Ramos (cell line): Measurements from ENCODE around the gene SPDYE16.
"Not testable (repeated sequence)": the region's sequence is repeated elsewhere in the genome, so short reads cannot be mapped to it uniquely, and the experiment has no call there.

Experiments
- in situ Hi-C: fragments of 300-500 bp; cut with MboI; formaldehyde crosslinking; loops from one replicate; pipeline ENCODE4 v1.14.3; 2022; ENCODE audit warnings: low sequenced_read_pairs; ENCODE audit not compliant: unreplicated experiment

The SPDYE16 gene

GRCh38 chr7:76506081-76506440 lies 37.0 kb downstream of the SPDYE16 start:
- in situ Hi-C loops = loop anchor here (10.0 to 25.0 kb wide), 2 partner anchors 81 to 606 kb away; partner anchors contain the start of genes CCDC146 and ZP3

GRCh38 chr7:76505168-76506080 lies 37.7 kb downstream of the SPDYE16 start:
- in situ Hi-C loops = loop anchor here (10.0 to 25.0 kb wide), 2 partner anchors 81 to 607 kb away; partner anchors contain the start of genes CCDC146 and ZP3

- in situ Hi-C loops = loop anchor here (10.0 to 25.0 kb wide), 2 partner anchors 80 to 608 kb away; partner anchors contain the start of genes CCDC146 and ZP3
Observed at GRCh38 chr7:76504351-76505167, 38.5 kb downstream of the SPDYE16 start.

GRCh38 chr7:76503244-76503643 lies 39.9 kb downstream of the SPDYE16 start:
- in situ Hi-C loops = loop anchor here (10.0 to 25.0 kb wide), 2 partner anchors 78 to 609 kb away; partner anchors contain the start of genes CCDC146 and ZP3

- in situ Hi-C loops = loop anchor here (10.0 to 25.0 kb wide), 2 partner anchors 78 to 609 kb away; partner anchors contain the start of genes CCDC146 and ZP3
Observed at GRCh38 chr7:76502836-76503235, 40.3 kb downstream of the SPDYE16 start.

GRCh38 chr7:76502224-76502623 lies 40.9 kb downstream of the SPDYE16 start:
- in situ Hi-C loops = loop anchor here (10.0 to 25.0 kb wide), 2 partner anchors 77 to 610 kb away; partner anchors contain the start of genes CCDC146 and ZP3

GRCh38 chr7:76499924-76500241 lies 43.2 kb downstream of the SPDYE16 start:
- in situ Hi-C loops = loop anchor here (10.0 to 25.0 kb wide), 2 partner anchors 75 to 612 kb away; partner anchors contain the start of genes CCDC146 and ZP3

GRCh38 chr7:76499201-76499923 lies 43.7 kb downstream of the SPDYE16 start:
- in situ Hi-C loops = not testable (repeated sequence)

GRCh38 chr7:76498583-76499200 lies 44.4 kb downstream of the SPDYE16 start:
- in situ Hi-C loops = not testable (repeated sequence)

GRCh38 chr7:76497918-76498582 lies 45.0 kb downstream of the SPDYE16 start:
- in situ Hi-C loops = not testable (repeated sequence)

- in situ Hi-C loops = not testable (repeated sequence)
Observed at GRCh38 chr7:76495717-76496116, 47.4 kb downstream of the SPDYE16 start.

- in situ Hi-C loops = not testable (repeated sequence)
Observed at GRCh38 chr7:76492139-76492538, 51.0 kb downstream of the SPDYE16 start.

- in situ Hi-C loops = not testable (repeated sequence)
Observed at GRCh38 chr7:76487969-76488368, 55.1 kb downstream of the SPDYE16 start.

- in situ Hi-C loops = not testable (repeated sequence)
Observed at GRCh38 chr7:76486618-76487017, 56.5 kb downstream of the SPDYE16 start.

GRCh38 chr7:76485822-76486610 lies 57.1 kb downstream of the SPDYE16 start:
- in situ Hi-C loops = not testable (repeated sequence)

GRCh38 chr7:76484456-76484855 lies 58.6 kb downstream of the SPDYE16 start:
- in situ Hi-C loops = not testable (repeated sequence)

- in situ Hi-C loops = not testable (repeated sequence)
Observed at GRCh38 chr7:76483081-76483480, 60.0 kb downstream of the SPDYE16 start.

GRCh38 chr7:76482660-76483059 lies 60.4 kb downstream of the SPDYE16 start:
- in situ Hi-C loops = not testable (repeated sequence)
